GM12873 (cell line): Measurements from ENCODE around the gene SSBP3.

ENCODE experiments used
- CTCF ChIP-seq: IDR thresholded peaks from 2 replicates; pipeline ENCODE4 v1.5.1; 2012; ENCODE audit warnings: low read depth, mild to moderate bottlenecking, moderate library complexity, low read length, control low read depth; ENCODE audit not compliant: insufficient read depth; ENCODE audit errors: missing control alignments

The SSBP3 gene

GRCh38 chr1:54429838-54430237 is 23.6 kb upstream of the SSBP3 start:
- TF ChIP-seq CTCF: no peak

- TF ChIP-seq CTCF: no peak
These were observed 22.8 kb upstream of the SSBP3 start for GRCh38 chr1:54428837-54429518.

- TF ChIP-seq CTCF: peak; percentile 25
These were observed 19.0 kb upstream of the SSBP3 start for GRCh38 chr1:54425152-54425584.

GRCh38 chr1:54424398-54424797 is 18.2 kb upstream of the SSBP3 start:
- TF ChIP-seq CTCF: no peak

GRCh38 chr1:54421101-54421504 is 14.9 kb upstream of the SSBP3 start:
- TF ChIP-seq CTCF: no peak

- TF ChIP-seq CTCF: no peak
These were observed 10.9 kb upstream of the SSBP3 start for GRCh38 chr1:54417123-54417522.

GRCh38 chr1:54416435-54416834 is 10.2 kb upstream of the SSBP3 start:
- no peak for TF ChIP-seq CTCF
